GM12892 (cell line): ENCODE measurements around the gene WRNIP1.

Experiments
- POLR2AphosphoS5 ChIP-seq: IDR thresholded peaks from 2 replicates; pipeline ENCODE4 v1.6.1; 2011; ENCODE audit warnings: low read depth, low read length, control low read depth
- TAF1 ChIP-seq: IDR thresholded peaks from 2 replicates; pipeline ENCODE4 v1.6.1; 2011; ENCODE audit warnings: low read depth, mild to moderate bottlenecking, control low read depth, low read length, borderline replicate concordance

- no peak for TF ChIP-seq TAF1
- TF ChIP-seq POLR2AphosphoS5: no peak
These were observed 25.6 kb downstream of the WRNIP1 start for GRCh38 chr6:2790588-2791449.
